Measurements from ENCODE around the gene EVX2. TPM values are rescaled to one million over a fixed set of nuclear protein-coding genes. Genes with fewer than 3 reads are reported as not detected.

Gene EVX2
- total and polyA plus RNA-seq, 7 donors = not detected

DNA sequence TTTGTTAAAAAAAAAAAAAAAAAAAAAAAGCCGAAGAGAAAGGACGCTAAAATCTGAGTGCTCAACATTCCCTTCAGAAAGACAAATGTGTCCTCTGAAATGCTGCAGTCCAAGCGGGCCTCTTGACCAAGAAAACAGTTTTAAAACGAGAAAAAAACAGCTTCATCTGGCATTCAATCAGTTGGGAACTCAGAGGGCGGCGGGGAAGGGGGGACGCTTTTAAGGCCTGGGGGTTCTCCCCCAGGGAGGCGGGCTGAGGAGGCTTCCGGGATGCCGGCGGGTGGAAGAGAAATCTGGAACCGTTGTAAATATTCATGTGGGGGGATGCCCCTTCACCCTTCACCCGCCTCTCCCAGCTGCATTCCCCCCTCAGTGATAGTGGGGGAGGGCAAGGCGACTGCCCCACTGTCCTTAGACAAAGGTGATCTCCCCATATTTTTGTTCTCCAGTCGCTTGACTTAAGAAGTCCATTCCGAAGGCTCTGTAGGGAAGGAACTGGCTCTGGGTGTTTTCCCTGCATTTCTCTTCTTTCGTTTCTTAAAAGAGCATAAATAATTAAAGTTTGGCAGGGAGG, 20.1 kb upstream of the EVX2 start:
- ATAC-seq = no peak
- Histone ChIP-seq H3K4me1 (peaks cover 14% of the 10 kb centered on the region), H3K36me3 (ENCODE audit: insufficient read depth in 1 of 2, low read depth in 1 of 2) (no peaks in the 10 kb centered on the region), H3K4me3 (no peak overlapping the region), H3K27ac (no peak overlapping the region), H3K27me3 (ENCODE audit: insufficient read depth in 3 of 3, low read length in 2 of 3) (peaks cover 4 to 99% (median 75%) of the 10 kb centered on the region in 3 donors), H3K9me3 (no peaks in the 10 kb centered on the region)
- WGBS, 3 donors = 21 to 32% (median 29%) methylated on average over 17 of the region's 17 CpGs
- TF ChIP-seq, protein P1, sequence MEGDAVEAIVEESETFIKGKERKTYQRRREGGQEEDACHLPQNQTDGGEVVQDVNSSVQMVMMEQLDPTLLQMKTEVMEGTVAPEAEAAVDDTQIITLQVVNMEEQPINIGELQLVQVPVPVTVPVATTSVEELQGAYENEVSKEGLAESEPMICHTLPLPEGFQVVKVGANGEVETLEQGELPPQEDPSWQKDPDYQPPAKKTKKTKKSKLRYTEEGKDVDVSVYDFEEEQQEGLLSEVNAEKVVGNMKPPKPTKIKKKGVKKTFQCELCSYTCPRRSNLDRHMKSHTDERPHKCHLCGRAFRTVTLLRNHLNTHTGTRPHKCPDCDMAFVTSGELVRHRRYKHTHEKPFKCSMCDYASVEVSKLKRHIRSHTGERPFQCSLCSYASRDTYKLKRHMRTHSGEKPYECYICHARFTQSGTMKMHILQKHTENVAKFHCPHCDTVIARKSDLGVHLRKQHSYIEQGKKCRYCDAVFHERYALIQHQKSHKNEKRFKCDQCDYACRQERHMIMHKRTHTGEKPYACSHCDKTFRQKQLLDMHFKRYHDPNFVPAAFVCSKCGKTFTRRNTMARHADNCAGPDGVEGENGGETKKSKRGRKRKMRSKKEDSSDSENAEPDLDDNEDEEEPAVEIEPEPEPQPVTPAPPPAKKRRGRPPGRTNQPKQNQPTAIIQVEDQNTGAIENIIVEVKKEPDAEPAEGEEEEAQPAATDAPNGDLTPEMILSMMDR (IDR thresholded peaks at IDR 0.05) = no peak
- DNase-seq = no peak
- intact Hi-C loops (cut with DNase I) = no loop called here

DNA sequence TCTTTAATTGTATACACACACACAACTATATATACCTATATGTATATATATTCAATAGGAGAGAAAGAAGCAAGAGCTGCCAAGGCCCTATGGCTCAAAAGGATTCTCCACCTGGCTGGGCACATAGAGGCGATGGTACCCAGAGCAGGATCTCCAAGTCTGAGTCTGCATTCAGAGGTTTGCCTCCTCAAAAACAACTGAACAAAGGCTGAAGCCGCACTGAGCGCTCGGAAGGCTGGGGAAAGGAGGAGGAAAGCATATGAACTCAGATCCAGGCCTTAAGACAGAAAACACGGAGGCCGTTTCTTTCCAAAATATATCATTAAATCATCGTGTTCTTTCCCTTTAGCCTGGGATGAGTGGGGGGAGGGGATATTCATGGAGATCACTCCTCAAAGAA, 19.4 kb upstream of the EVX2 start:
- 62 to 76% (median 73%) methylated on average over 7 of the region's 7 CpGs for WGBS, 3 donors
- DNase-seq (no peak), ATAC-seq (no peak)
- Histone ChIP-seq H3K36me3 (ENCODE audit: insufficient read depth in 1 of 2, low read depth in 1 of 2) (no peaks in the 10 kb centered on the region), H3K27ac (no peak overlapping the region), H3K4me1 (peaks cover 14% of the 10 kb centered on the region), H3K9me3 (no peaks in the 10 kb centered on the region), H3K27me3 (ENCODE audit: insufficient read depth in 3 of 3, low read length in 2 of 3) (peaks cover 4 to 99% (median 77%) of the 10 kb centered on the region in 3 donors), H3K4me3 (no peak overlapping the region)
- intact Hi-C loops (cut with DNase I) = no loop called here
- TF ChIP-seq, protein P1 (IDR thresholded peaks at IDR 0.05) = no peak

DNA sequence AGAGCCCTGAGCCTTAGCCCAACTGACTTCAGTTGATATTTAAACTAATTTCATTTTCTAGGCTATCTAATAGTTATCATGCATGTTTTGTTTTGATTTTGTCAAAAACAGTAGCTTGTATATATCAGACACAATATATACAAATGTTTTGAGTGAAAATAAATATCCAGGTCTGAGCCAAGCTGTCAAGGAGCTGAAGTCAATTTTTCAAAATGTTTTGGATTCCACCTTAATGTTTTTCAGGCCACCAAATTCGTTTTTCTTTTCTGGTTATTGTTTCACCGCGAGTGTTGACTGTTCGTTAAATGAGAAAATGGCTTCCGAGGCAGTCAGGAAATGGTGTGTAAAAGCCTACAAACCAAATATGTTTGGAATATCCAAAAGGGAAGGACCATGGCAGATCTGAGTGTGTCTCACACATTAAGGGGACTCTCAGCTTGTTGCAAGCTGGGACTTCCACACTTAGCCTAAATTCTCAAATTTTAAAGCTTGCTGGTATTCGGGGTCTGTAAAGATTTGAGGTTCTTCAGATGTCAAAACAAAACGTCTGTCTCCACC, 18.6 kb upstream of the EVX2 start:
- no peak overlapping the region for H3K4me3 ChIP-seq
- H3K36me3 ChIP-seq (ENCODE audit: insufficient read depth in 1 of 2, low read depth in 1 of 2) = no peaks in the 10 kb centered on the region
- H3K27me3 ChIP-seq (ENCODE audit: insufficient read depth in 3 of 3, low read length in 2 of 3) = peaks cover 4 to 100% (median 80%) of the 10 kb centered on the region in 3 donors
- TF ChIP-seq, protein P1 (IDR thresholded peaks at IDR 0.05) = no peak
- H3K27ac ChIP-seq = no peak overlapping the region
- no peak for DNase-seq
- 51 to 65% (median 59%) methylated on average over 7 of the region's 7 CpGs for WGBS, 3 donors
- H3K4me1 ChIP-seq = peaks cover 21% of the 10 kb centered on the region
- no peak for ATAC-seq
- intact Hi-C loops (cut with DNase I) = no loop called here
- H3K9me3 ChIP-seq = no peaks in the 10 kb centered on the region

DNA sequence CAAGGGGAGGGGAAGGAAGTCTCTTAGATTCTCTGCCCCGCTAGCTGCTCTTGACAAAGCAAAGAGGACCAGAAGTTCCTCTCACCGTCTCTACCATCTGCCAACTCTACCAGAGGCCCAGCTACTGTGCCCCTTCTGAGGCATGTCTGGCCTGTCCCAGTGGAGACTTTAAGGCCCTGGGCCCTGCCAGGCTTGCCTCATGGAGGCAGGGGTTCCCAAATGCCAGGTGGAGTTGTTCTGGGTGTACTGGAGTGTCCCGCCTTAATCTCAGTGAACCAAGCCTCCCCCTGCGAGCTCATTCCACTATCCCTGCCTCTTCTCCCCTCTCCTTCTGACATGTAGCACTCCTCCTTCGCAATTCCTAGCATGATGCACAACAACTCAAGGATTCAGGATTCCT, 18.1 kb upstream of the EVX2 start:
- DNase-seq = no peak
- Histone ChIP-seq H3K4me1 (peaks cover 21% of the 10 kb centered on the region), H3K27me3 (ENCODE audit: insufficient read depth in 3 of 3, low read length in 2 of 3) (peaks cover 3 to 100% (median 80%) of the 10 kb centered on the region in 3 donors), H3K27ac (no peak overlapping the region), H3K36me3 (ENCODE audit: insufficient read depth in 1 of 2, low read depth in 1 of 2) (no peaks in the 10 kb centered on the region), H3K9me3 (no peaks in the 10 kb centered on the region), H3K4me3 (no peak overlapping the region)
- 70 to 76% (median 74%) methylated on average over 5 of the region's 5 CpGs for WGBS, 3 donors
- ATAC-seq = no peak
- TF ChIP-seq, protein P1 (IDR thresholded peaks at IDR 0.05) = no peak
- intact Hi-C loops (cut with DNase I) = no loop called here

Data from psoas muscle (tissue), 8 donors.